ENCODE data around the gene SH3GL3.

- TF ChIP-seq CTCF (IDR thresholded peaks at IDR 0.05) (no peak), PBX3 (IDR thresholded peaks at IDR 0.05) (no peak), SIN3A (IDR thresholded peaks at IDR 0.05; ENCODE audit: borderline replicate concordance, low read depth, low read length) (no peak)
These were observed 102.5 kb downstream of the SH3GL3 start for GRCh38 chr15:83549623-83550022.

All from SK-N-SH (cell line).